ENCODE measurements around the gene HOXC13. TPM values are rescaled to one million over a fixed set of nuclear protein-coding genes. Genes with fewer than 3 reads are reported as not detected.
A peak's percentile ranks its signal among the peaks of the same experiment; 100 is the strongest.

The HOXC13 gene
- total and polyA plus RNA-seq, 2 of the 13 experiments (the other 11 are each of a cell fraction or from before 2014, with no cell fraction given): 0.07 TPM; not detected in 1

DNA sequence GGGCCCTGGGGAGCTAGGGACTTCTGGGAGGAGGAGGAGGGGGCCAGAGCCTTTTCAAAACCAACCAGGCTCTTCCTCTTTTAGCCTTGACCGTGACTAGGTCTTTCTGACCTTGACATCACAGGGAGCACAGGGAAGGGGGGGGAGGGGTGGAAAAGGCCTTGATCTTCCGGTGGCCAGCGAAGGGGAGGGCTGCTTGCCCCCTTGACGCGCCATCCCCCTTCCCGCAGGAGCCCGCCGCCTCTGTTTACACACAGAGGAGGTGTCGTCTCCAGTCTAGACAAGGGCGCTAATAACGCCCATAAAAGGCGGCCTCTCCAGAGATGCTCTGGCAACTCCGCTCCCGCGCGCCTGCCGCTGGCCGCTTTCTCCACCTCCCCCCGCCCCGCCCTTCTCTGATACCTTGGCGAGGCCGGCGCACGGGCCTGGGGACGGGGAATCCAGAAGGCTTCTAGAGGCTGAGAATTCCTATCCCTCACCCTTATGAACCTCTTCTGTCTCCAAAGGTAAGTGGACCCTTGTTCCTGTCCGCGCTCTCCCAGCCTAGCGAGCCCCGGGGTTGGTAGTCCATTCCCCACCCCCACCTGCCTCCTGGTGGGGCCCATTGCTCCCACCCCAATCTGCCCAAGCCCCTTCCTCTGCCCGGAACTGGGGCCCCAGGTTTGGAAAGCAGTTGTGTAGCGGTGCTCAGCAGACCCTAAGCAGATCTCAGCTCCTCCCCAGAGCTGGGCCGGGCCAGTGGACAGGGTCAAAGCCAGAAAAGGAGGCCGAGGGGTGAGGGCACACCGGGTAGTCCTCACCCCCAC is 11.2 kb downstream of the HOXC13 start (continued):
- TF ChIP-seq, protein P1, sequence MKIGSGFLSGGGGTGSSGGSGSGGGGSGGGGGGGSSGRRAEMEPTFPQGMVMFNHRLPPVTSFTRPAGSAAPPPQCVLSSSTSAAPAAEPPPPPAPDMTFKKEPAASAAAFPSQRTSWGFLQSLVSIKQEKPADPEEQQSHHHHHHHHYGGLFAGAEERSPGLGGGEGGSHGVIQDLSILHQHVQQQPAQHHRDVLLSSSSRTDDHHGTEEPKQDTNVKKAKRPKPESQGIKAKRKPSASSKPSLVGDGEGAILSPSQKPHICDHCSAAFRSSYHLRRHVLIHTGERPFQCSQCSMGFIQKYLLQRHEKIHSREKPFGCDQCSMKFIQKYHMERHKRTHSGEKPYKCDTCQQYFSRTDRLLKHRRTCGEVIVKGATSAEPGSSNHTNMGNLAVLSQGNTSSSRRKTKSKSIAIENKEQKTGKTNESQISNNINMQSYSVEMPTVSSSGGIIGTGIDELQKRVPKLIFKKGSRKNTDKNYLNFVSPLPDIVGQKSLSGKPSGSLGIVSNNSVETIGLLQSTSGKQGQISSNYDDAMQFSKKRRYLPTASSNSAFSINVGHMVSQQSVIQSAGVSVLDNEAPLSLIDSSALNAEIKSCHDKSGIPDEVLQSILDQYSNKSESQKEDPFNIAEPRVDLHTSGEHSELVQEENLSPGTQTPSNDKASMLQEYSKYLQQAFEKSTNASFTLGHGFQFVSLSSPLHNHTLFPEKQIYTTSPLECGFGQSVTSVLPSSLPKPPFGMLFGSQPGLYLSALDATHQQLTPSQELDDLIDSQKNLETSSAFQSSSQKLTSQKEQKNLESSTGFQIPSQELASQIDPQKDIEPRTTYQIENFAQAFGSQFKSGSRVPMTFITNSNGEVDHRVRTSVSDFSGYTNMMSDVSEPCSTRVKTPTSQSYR (CRISPR knock-in tag; IDR thresholded peaks at IDR 0.05; ENCODE audit: borderline replicate concordance): peak; percentile 82; the same call in 1 of the 2 replicates
- TF ChIP-seq, protein P2, sequence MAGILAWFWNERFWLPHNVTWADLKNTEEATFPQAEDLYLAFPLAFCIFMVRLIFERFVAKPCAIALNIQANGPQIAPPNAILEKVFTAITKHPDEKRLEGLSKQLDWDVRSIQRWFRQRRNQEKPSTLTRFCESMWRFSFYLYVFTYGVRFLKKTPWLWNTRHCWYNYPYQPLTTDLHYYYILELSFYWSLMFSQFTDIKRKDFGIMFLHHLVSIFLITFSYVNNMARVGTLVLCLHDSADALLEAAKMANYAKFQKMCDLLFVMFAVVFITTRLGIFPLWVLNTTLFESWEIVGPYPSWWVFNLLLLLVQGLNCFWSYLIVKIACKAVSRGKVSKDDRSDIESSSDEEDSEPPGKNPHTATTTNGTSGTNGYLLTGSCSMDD (CRISPR knock-in tag; IDR thresholded peaks at IDR 0.05): no peak
- TF ChIP-seq, protein P3, sequence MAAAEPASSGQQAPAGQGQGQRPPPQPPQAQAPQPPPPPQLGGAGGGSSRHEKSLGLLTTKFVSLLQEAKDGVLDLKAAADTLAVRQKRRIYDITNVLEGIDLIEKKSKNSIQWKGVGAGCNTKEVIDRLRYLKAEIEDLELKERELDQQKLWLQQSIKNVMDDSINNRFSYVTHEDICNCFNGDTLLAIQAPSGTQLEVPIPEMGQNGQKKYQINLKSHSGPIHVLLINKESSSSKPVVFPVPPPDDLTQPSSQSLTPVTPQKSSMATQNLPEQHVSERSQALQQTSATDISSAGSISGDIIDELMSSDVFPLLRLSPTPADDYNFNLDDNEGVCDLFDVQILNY (CRISPR knock-in tag; conservative IDR thresholded peaks at IDR 0.05): no peak
- TF ChIP-seq ZNF234 (CRISPR knock-in tag; conservative IDR thresholded peaks at IDR 0.05) (no peak), NCOA5 (CRISPR knock-in tag; IDR thresholded peaks at IDR 0.05) (no peak), MLLT10 (CRISPR knock-in tag; IDR thresholded peaks at IDR 0.05) (no peak), FOXA1 (IDR thresholded peaks at IDR 0.05) (no peak), FOXA1 (CRISPR knock-in tag; IDR thresholded peaks at IDR 0.05) (peak; percentile 57), ZNF143 (CRISPR knock-in tag; IDR thresholded peaks at IDR 0.05) (no peak), MED1 (CRISPR knock-in tag; IDR thresholded peaks at IDR 0.05) (no peak), SSRP1 (CRISPR knock-in tag; IDR thresholded peaks at IDR 0.05) (no peak), YEATS4 (CRISPR knock-in tag; IDR thresholded peaks at IDR 0.05; ENCODE audit: borderline replicate concordance) (no peak), RXRB (CRISPR knock-in tag; IDR thresholded peaks at IDR 0.05; ENCODE audit: borderline replicate concordance) (0 out of 2 replicates have a peak, but pooled peaks have one; percentile 14), ZNF282 (IDR thresholded peaks at IDR 0.05; ENCODE audit: partially characterized antibody) (no peak), ZNF883 (CRISPR knock-in tag; IDR thresholded peaks at IDR 0.05; ENCODE audit: not compliant biosample characterization) (no peak), SALL1 (CRISPR knock-in tag; IDR thresholded peaks at IDR 0.05) (0 out of 2 replicates have a peak, but pooled peaks have one; percentile 16)
- TF ChIP-seq, protein P4, sequence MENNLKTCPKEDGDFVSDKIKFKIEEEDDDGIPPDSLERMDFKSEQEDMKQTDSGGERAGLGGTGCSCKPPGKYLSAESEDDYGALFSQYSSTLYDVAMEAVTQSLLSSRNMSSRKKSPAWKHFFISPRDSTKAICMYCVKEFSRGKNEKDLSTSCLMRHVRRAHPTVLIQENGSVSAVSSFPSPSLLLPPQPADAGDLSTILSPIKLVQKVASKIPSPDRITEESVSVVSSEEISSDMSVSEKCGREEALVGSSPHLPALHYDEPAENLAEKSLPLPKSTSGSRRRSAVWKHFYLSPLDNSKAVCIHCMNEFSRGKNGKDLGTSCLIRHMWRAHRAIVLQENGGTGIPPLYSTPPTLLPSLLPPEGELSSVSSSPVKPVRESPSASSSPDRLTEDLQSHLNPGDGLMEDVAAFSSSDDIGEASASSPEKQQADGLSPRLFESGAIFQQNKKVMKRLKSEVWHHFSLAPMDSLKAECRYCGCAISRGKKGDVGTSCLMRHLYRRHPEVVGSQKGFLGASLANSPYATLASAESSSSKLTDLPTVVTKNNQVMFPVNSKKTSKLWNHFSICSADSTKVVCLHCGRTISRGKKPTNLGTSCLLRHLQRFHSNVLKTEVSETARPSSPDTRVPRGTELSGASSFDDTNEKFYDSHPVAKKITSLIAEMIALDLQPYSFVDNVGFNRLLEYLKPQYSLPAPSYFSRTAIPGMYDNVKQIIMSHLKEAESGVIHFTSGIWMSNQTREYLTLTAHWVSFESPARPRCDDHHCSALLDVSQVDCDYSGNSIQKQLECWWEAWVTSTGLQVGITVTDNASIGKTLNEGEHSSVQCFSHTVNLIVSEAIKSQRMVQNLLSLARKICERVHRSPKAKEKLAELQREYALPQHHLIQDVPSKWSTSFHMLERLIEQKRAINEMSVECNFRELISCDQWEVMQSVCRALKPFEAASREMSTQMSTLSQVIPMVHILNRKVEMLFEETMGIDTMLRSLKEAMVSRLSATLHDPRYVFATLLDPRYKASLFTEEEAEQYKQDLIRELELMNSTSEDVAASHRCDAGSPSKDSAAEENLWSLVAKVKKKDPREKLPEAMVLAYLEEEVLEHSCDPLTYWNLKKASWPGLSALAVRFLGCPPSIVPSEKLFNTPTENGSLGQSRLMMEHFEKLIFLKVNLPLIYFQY (CRISPR knock-in tag; IDR thresholded peaks at IDR 0.05; ENCODE audit: borderline replicate concordance): no peak

Data from HepG2 (cell line).